ENCODE results near the gene KCND3. TPM values are rescaled to one million over a fixed set of nuclear protein-coding genes. Genes with fewer than 3 reads are reported as not detected.

The KCND3 gene
- total RNA-seq, 1 experiment from 2014 or later: 0.15 TPM

DNA sequence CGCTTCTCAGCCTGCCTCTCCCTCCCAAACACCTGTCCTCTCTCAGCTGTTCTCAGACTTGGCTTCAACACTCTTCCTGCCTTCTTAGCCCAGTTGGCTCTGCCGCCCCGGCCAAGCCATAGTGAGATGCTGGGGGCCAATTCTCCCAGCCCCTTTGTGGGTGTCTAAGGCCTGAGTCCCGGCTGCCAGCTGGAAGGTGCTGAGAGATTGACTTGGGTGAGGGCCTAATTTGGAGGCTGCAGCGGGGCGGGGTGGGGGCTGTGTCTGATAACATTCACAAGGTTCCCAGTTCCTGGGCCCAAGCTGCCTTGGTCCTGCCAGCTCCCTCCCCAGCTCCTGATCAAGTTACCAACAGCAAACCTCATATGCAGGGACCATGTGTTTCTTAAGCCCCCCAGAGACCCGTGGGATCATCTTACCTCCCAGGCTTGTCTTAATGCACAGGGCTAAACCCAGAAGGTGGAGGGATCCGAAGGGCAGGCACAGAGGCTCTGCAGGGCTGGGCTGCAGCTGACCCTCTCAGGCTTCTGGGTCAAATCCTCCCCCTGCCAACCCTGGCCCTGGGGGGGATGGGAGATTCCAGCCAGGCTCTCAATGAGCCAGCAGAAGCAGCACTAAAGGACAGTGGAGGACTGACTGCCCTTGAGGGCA, 260.1 kb downstream of the KCND3 start:
- H3K23me2 ChIP-seq (ENCODE audit: insufficient read length, low read depth, low read length, poor library complexity, severe bottlenecking): no peaks in the 10 kb centered on the region
- H2AK5ac ChIP-seq (ENCODE audit: insufficient read length, low read length): no peak overlapping the region
- no peak overlapping the region for H3K56ac ChIP-seq (ENCODE audit: insufficient read length, low read depth, low read length)
- H3K27me3 Mint-ChIP-seq (ENCODE audit: low read depth): no peaks in the 10 kb centered on the region
- DNase-seq: no peak
- no peak overlapping the region for H2BK20ac ChIP-seq (ENCODE audit: low read depth, low read length, poor library complexity, severe bottlenecking)
- no peak overlapping the region for H3K14ac ChIP-seq (ENCODE audit: insufficient read depth, low read length)
- no CpG with 5 or more reads among the region's 8 CpGs for WGBS (ENCODE audit: extremely low coverage, insufficient read length, low lambda C conversion rate)
- TF ChIP-seq, protein P1, sequence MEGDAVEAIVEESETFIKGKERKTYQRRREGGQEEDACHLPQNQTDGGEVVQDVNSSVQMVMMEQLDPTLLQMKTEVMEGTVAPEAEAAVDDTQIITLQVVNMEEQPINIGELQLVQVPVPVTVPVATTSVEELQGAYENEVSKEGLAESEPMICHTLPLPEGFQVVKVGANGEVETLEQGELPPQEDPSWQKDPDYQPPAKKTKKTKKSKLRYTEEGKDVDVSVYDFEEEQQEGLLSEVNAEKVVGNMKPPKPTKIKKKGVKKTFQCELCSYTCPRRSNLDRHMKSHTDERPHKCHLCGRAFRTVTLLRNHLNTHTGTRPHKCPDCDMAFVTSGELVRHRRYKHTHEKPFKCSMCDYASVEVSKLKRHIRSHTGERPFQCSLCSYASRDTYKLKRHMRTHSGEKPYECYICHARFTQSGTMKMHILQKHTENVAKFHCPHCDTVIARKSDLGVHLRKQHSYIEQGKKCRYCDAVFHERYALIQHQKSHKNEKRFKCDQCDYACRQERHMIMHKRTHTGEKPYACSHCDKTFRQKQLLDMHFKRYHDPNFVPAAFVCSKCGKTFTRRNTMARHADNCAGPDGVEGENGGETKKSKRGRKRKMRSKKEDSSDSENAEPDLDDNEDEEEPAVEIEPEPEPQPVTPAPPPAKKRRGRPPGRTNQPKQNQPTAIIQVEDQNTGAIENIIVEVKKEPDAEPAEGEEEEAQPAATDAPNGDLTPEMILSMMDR (conservative IDR thresholded peaks at IDR 0.05): no peak
- H3K4ac ChIP-seq (ENCODE audit: low read depth, low read length): no peak overlapping the region
- H3K18ac ChIP-seq (ENCODE audit: insufficient read length, low read depth, low read length): no peak overlapping the region
- H3K4me2 ChIP-seq (ENCODE audit: insufficient read depth, insufficient read length, low read length): no peak overlapping the region
- H3K27ac ChIP-seq (ENCODE audit: insufficient read length, low read depth, low read length): no peak overlapping the region
- H4K91ac ChIP-seq (ENCODE audit: insufficient read length, low read depth, low read length): no peak overlapping the region
- H2BK15ac ChIP-seq (ENCODE audit: low read depth, low read length): no peak overlapping the region
- no peak overlapping the region for H2AFZ ChIP-seq (ENCODE audit: low read length)
- peaks cover 22 to 28% of the 10 kb centered on the region in 2 experiments for H3K4me1 Mint-ChIP-seq
- H3K36me3 Mint-ChIP-seq (ENCODE audit: insufficient read depth in 1 of 3, low read depth in 3 of 3): peaks cover 2 to 4% (median 3%) of the 10 kb centered on the region in 3 experiments; a peak in 4 of 7 replicates
- H3K79me1 ChIP-seq (ENCODE audit: insufficient read depth, low read depth, low read length, poor library complexity, severe bottlenecking): peaks cover 2% of the 10 kb centered on the region
- no peak overlapping the region for H4K8ac ChIP-seq (replicated peaks; ENCODE audit: insufficient read length, low read depth, low read length)
- no peak overlapping the region for H3K9ac ChIP-seq (ENCODE audit: extremely low read depth, insufficient read length, low read length)
- no peak overlapping the region for H4K5ac ChIP-seq (ENCODE audit: insufficient read length, low read depth, low read length)
- no peaks in the 10 kb centered on the region for H3K27me3 ChIP-seq (ENCODE audit: insufficient read depth, low read length)
- no peaks in the 10 kb centered on the region; a peak in 1 of 5 replicates for H3K9me3 Mint-ChIP-seq
- no peaks in the 10 kb centered on the region for H3K79me2 ChIP-seq (ENCODE audit: insufficient read depth, low read length)
- H3T11ph ChIP-seq (ENCODE audit: low read length): no peak overlapping the region
- no peak overlapping the region for H2BK120ac ChIP-seq (ENCODE audit: low read depth, low read length, poor library complexity, severe bottlenecking)
- no peak overlapping the region for H3K4me3 Mint-ChIP-seq
- H3K27ac Mint-ChIP-seq: peak overlapping the region in 1 of 3 experiments; percentile 20; a peak in 2 of 7 replicates
- no peak overlapping the region for H2BK5ac ChIP-seq (ENCODE audit: insufficient read length, low read length)
- no peak overlapping the region for H3K23ac ChIP-seq (ENCODE audit: insufficient read length, low read depth, low read length)
- H3K4me1 ChIP-seq (ENCODE audit: insufficient read depth, low read length): peaks cover 4% of the 10 kb centered on the region; the same call in 1 of the 2 replicates
- no peak overlapping the region for H2BK12ac ChIP-seq (ENCODE audit: insufficient read length, low read depth, low read length)
- no peaks in the 10 kb centered on the region for H3K9me3 ChIP-seq (ENCODE audit: control insufficient read depth, low read depth, low read length)
- peaks cover 2% of the 10 kb centered on the region for H4K20me1 ChIP-seq (ENCODE audit: control insufficient read depth, insufficient read depth, insufficient read length)

All from H9 (cell line).